Rectal smooth muscle tissue (tissue), 1 donor: ENCODE measurements around the gene LSG1.
A peak's percentile ranks its signal among the peaks of the same experiment; 100 is the strongest.

Experiments
- H3K27ac ChIP-seq: one replicate; pipeline ENCODE4 v1.7.0; 2013; ENCODE audit warnings: low read depth, low read length, inconsistent platforms
- H3K27me3 ChIP-seq: one replicate; pipeline ENCODE4 v1.7.0; 2013; ENCODE audit warnings: low read length; ENCODE audit not compliant: control insufficient read depth, insufficient read depth
- H3K36me3 ChIP-seq: one replicate; pipeline ENCODE4 v1.7.0; 2013; ENCODE audit warnings: low read length; ENCODE audit not compliant: control insufficient read depth, insufficient read depth
- H3K4me1 ChIP-seq: one replicate; pipeline ENCODE4 v1.7.0; 2013; ENCODE audit warnings: low read length; ENCODE audit not compliant: control insufficient read depth, insufficient read depth
- H3K4me3 ChIP-seq: one replicate; pipeline ENCODE4 v1.7.0; 2013; ENCODE audit warnings: low read length
- H3K9ac ChIP-seq: one replicate; pipeline ENCODE4 v1.7.0; 2013; ENCODE audit warnings: low read length

The LSG1 gene

GRCh38 chr3:194702545-194702944, 30.6 kb upstream of the LSG1 start:
- Histone ChIP-seq H3K9ac (no peak overlapping the region), H3K27me3 (no peaks in the 10 kb centered on the region), H3K4me3 (no peak overlapping the region), H3K4me1 (no peaks in the 10 kb centered on the region), H3K36me3 (no peaks in the 10 kb centered on the region), H3K27ac (no peak overlapping the region)

- H3K4me3 ChIP-seq: no peak overlapping the region
- H3K9ac ChIP-seq: no peak overlapping the region
- H3K4me1 ChIP-seq: no peaks in the 10 kb centered on the region
- H3K27ac ChIP-seq: no peak overlapping the region
- H3K27me3 ChIP-seq: no peaks in the 10 kb centered on the region
- no peaks in the 10 kb centered on the region for H3K36me3 ChIP-seq
Measured at GRCh38 chr3:194696702-194697101, 24.7 kb upstream of the LSG1 start.

DNA sequence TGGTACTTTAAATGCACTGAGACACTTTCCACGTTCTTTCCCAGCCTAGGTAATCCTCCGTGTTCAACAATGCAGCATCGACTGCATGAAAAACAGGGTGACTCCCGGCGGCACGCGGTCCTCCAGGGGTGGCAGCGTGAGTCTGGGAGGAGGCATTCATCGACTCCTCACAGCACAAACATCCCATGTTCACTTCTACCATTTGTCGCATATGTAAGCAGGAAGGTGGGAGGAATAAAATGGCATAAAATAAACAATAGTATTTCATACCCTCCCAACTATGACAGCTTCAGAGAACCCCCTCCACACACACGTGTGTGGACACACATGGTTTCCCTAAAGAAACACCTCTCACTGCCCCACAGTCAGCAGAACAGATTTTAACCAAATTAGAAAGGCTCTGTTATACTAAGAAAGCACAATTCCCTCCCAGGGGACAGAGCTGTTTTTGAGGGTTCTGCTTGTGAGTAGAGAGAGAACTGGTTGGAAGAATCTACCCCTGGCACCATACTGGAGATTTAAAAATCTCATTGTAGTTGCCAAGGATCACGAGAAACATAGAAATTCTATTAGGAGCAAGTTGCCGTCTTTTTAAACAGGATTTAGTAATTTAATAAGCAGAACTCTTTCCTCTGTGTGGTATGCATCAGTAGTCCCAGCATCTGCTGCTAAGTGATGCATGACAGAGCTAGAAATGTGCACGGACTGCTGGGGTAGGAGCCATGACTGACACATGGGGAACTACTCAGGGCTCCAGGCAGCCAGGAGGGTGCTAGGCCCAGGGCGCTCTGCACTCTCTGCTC, 19.7 kb upstream of the LSG1 start:
- Histone ChIP-seq H3K27me3 (no peaks in the 10 kb centered on the region), H3K9ac (no peak overlapping the region), H3K4me3 (no peak overlapping the region), H3K36me3 (no peaks in the 10 kb centered on the region), H3K4me1 (peaks cover 7% of the 10 kb centered on the region), H3K27ac (no peak overlapping the region)

- no peak overlapping the region for H3K27ac ChIP-seq
- no peak overlapping the region for H3K4me3 ChIP-seq
- no peaks in the 10 kb centered on the region for H3K36me3 ChIP-seq
- H3K27me3 ChIP-seq: no peaks in the 10 kb centered on the region
- no peak overlapping the region for H3K9ac ChIP-seq
- peaks cover 7% of the 10 kb centered on the region for H3K4me1 ChIP-seq
Measured at GRCh38 chr3:194690501-194691372, 18.7 kb upstream of the LSG1 start.

DNA sequence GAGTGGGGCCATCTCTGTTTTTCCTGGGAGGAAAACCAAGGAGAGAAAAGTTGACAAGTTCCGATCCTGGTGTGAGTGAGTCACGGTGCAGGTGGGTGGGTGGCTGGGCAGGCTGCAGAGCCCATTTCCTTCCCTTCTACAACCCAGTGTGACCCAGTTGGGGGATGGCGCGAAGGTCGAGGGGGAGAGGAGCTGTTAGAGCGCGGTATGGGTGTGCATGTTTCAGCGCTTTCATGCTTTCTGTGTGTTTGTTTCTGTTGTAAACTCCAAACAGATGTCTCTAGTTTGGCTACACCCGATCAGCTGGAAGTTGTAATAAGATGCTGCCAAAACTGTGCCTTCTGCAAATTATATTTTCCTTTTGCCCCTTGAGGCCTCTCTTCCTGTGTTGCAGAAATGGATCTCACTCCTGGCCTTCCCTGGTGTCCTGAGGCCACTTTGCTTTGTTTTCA, 17.5 kb upstream of the LSG1 start:
- Histone ChIP-seq H3K27me3 (no peaks in the 10 kb centered on the region), H3K9ac (no peak overlapping the region), H3K27ac (no peak overlapping the region), H3K36me3 (no peaks in the 10 kb centered on the region), H3K4me1 (peaks cover 7% of the 10 kb centered on the region), H3K4me3 (no peak overlapping the region)

DNA sequence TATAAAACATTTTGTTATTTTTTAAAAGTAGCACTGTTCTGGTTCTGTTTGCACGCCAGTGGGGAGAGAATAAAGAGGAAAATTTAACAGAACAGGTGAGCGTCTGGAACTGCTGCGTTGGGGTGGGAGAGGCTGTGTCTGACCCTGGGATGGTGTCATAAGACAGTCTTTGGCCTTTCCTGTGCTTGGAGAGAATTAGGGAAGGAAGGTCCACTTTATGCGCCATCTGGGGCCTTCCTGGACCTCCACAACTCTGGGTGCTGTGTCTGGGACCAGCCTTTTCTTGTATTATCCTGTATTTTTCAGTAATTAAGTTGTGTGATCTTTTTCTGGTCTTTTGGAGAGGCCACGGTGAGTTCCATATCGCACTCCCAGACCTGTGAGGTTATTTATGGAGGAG, 17.0 kb upstream of the LSG1 start:
- H3K27ac ChIP-seq: no peak overlapping the region

GRCh38 chr3:194688200-194688740, 16.3 kb upstream of the LSG1 start:
- no peaks in the 10 kb centered on the region for H3K36me3 ChIP-seq
- H3K27ac ChIP-seq: peak overlapping the region; percentile 51
- peaks cover 8% of the 10 kb centered on the region for H3K4me1 ChIP-seq
- peak overlapping the region; percentile 84 for H3K4me3 ChIP-seq
- H3K27me3 ChIP-seq: no peaks in the 10 kb centered on the region
- peak overlapping the region; percentile 12 for H3K9ac ChIP-seq

More for the DNA sequence above, 17.0 kb upstream of the LSG1 start:
- Histone ChIP-seq H3K4me3 (peak overlapping the region; percentile 84), H3K9ac (no peak overlapping the region), H3K27me3 (no peaks in the 10 kb centered on the region), H3K36me3 (no peaks in the 10 kb centered on the region), H3K4me1 (peaks cover 7% of the 10 kb centered on the region)

GRCh38 chr3:194687638-194688199, 15.7 kb upstream of the LSG1 start:
- peak overlapping the region; percentile 84 for H3K4me3 ChIP-seq
- H3K4me1 ChIP-seq: peaks cover 10% of the 10 kb centered on the region
- peak overlapping the region; percentile 12 for H3K9ac ChIP-seq
- no peaks in the 10 kb centered on the region for H3K36me3 ChIP-seq
- peak overlapping the region; percentile 51 for H3K27ac ChIP-seq
- H3K27me3 ChIP-seq: no peaks in the 10 kb centered on the region

DNA sequence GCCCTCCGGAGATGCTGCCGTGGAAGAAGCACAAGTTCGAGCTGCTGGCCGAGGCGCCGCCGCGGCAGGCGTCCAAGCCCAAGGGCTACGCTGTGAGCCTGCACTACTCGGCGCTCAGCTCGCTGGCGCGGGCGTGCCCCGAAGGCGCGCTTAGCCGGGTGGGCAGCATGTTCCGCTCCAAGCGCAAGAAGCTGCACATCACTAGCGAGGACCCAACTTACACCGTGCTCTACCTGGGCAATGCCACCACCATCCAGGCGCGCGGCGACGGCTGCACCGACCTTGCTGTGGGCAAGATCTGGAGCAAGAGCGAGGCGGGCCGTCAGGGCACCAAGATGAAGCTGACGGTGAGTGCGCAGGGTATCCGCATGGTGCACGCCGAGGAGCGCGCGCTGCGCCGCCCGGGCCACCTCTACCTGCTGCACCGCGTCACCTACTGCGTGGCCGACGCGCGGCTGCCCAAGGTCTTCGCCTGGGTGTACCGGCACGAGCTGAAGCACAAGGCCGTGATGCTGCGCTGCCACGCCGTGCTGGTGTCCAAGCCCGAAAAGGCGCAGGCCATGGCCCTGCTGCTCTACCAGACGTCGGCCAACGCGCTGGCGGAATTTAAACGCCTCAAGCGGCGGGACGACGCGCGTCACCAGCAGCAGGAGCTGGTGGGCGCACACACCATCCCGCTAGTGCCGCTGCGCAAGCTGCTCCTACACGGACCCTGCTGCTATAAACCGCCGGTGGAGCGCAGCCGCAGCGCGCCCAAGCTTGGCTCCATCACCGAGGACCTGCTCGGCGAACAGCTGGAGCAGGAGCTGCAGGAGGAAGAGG, 15.0 kb upstream of the LSG1 start:
- H3K4me1 ChIP-seq: peaks cover 10% of the 10 kb centered on the region
- no peaks in the 10 kb centered on the region for H3K36me3 ChIP-seq
- H3K4me3 ChIP-seq: peak overlapping the region; percentile 84
- no peak overlapping the region for H3K9ac ChIP-seq
- H3K27me3 ChIP-seq: no peaks in the 10 kb centered on the region
- no peak overlapping the region for H3K27ac ChIP-seq

DNA sequence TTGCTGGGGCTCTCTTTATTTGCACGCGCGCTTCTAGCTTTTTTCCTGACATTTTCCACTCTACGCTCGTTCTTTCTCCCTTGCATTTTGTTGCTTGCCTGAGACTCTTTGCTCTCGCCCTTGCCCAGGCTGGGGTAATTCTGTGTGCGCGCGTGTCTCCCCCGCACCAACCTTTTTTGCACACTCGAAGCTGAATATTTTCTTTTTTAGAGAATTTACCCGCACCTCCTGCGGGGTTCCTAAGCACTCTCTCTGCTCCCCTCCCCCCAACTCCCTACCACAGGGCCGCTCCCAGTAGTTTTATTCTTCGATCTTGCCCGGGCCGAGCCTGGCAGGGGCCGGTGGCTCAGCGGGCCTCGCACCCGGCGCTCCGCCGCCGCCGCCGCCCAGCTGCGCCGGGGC, 14.4 kb upstream of the LSG1 start:
- H3K9ac ChIP-seq: peak overlapping the region; percentile 75
- H3K36me3 ChIP-seq: no peaks in the 10 kb centered on the region
- H3K4me3 ChIP-seq: peak overlapping the region; percentile 84
- peaks cover 10% of the 10 kb centered on the region for H3K4me1 ChIP-seq
- peak overlapping the region; percentile 79 for H3K27ac ChIP-seq
- no peaks in the 10 kb centered on the region for H3K27me3 ChIP-seq

DNA sequence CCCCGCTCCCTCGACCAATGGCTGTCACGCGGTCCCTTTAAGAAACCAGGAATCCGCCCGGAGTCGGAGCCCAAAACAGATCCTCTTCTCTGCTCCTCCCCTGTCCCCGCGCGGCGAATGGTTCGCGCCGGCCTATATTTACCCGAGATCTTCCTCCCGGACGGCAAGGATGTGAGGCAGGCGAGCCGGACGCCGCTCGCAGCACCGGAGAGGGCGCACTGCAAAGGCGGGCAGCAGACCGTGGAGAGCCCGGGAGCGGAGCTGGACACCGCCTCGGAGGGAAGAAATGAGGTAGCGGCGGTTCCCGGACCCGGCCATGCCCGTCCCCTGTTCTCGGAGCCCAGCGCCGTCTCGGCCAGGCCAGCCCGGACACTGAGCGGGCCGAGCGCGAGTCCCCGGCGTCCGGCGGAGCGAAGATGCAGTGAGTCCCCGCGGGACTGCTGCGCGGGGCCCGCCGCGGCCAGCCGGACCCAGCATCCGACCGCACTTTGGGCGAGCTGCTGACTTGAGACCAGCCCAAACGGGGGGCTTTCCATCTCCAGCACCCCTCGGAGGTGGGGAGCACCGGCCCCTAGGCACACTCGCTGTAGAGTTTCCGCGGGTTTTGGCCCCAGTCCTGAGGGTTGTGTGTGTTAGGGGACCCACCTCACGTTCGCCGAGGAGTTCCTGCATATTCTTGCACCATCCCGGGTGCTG, 13.9 kb upstream of the LSG1 start, which contains the start of gene FAM43A:
Gene FAM43A, plus strand, starts transcription at position 166 of the 696 bp plus-strand sequence. CDS start 944 bp downstream, outside the sequence.
- Histone ChIP-seq H3K27me3 (no peaks in the 10 kb centered on the region), H3K27ac (peak within 1 kb of the TSS; percentile 79), H3K4me1 (peaks cover 10% of the 10 kb centered on the region)

More for the DNA sequence above, 13.9 kb upstream of the LSG1 start, which contains the start of gene FAM43A:
- Histone ChIP-seq H3K36me3 (no peaks in the 10 kb centered on the region), H3K4me3 (peak within 1 kb of the TSS; percentile 84), H3K9ac (peak within 1 kb of the TSS; percentile 75)
